ENCODE data around the gene ZNF335.

DNA sequence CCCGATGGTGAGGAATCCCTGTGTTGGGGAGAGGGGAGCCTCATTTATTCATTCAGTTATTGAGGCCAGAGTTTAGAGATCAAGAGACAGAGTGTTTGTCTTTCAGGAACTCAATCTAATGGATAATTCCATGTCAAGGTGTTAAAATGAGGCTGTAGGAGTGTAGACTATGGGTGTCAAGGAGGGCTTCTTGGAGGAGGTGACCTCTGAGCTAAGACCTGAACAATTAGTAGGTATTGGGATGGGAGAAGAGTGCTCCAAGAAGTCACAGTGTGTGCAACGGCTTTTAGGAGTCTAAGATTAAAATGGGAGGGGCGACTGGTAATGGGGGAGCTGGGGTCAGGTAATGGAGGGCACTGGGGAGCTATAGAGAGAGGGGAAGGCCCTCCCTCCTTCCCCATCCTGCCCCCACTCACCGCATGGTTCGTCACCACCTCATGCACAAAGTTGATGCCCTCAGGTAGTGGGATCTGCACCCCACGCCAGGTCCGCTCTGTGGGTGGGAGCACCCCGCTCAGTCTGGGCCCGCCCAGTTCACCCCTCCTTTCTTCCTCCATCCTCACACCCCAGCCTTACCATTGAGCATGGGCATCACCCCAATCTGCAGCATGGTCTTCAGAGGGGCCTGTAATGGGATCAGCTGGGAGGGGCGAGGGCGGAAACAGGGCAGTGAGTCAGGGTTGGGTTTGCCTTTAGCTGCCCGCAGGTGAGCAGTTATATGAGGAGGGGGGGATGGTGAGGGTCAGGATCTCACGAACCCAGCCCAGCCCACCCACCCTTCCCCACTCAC lies 72.8 kb downstream of the ZNF335 start:
- TF ChIP-seq CTCF (IDR thresholded peaks at IDR 0.05; ENCODE audit: extremely low read depth in 1 of 2, insufficient read depth in 1 of 2, low read depth in 1 of 2, low read length in 2 of 2): no peak
- no peak for TF ChIP-seq EZH2 (IDR thresholded peaks at IDR 0.05; ENCODE audit: borderline replicate concordance, low read depth, low read length, severe bottlenecking)
- TF ChIP-seq, protein P1, sequence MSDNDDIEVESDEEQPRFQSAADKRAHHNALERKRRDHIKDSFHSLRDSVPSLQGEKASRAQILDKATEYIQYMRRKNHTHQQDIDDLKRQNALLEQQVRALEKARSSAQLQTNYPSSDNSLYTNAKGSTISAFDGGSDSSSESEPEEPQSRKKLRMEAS (IDR thresholded peaks at IDR 0.05; ENCODE audit: insufficient read depth, insufficient read length): no peak
- no peak for TF ChIP-seq GATA2 (IDR thresholded peaks at IDR 0.05; ENCODE audit: insufficient read depth, insufficient read length, low read depth, low read length)
- no peak for TF ChIP-seq POLR2AphosphoS5 (IDR thresholded peaks at IDR 0.05; ENCODE audit: insufficient read depth, low read depth, low read length)
- TF ChIP-seq POLR2A (IDR thresholded peaks at IDR 0.05; ENCODE audit: low read depth, low read length): no peak
- no peak for TF ChIP-seq FOS (IDR thresholded peaks at IDR 0.05; ENCODE audit: borderline replicate concordance, insufficient read depth, low read length)
- TF ChIP-seq MYC (IDR thresholded peaks at IDR 0.05; ENCODE audit: low read depth, low read length): no peak
- no peak for TF ChIP-seq JUN (IDR thresholded peaks at IDR 0.05; ENCODE audit: borderline replicate concordance, insufficient read depth, insufficient read length, low read depth)
